HG02943 (cell line): ENCODE results near the gene ELF1.
"Not testable (repeated sequence)": the region's sequence is repeated elsewhere in the genome, so short reads cannot be mapped to it uniquely, and the experiment has no call there.

Experiments used
- ATAC-seq: cut with Tn5 transposase; IDR thresholded peaks from one replicate; pipeline ENCODE4 v1.9.1; 2021; ENCODE audit warnings: mild to moderate bottlenecking, low read depth, moderate library complexity; ENCODE audit not compliant: unreplicated experiment

ELF1 gene

GRCh38 chr13:40961214-40961613, 57.9 kb downstream of the ELF1 start:
- no peak for ATAC-seq

GRCh38 chr13:40960716-40961115, 58.4 kb downstream of the ELF1 start:
- no peak for ATAC-seq

GRCh38 chr13:40958655-40959054, 60.5 kb downstream of the ELF1 start:
- no peak for ATAC-seq

- no peak for ATAC-seq
Observed at GRCh38 chr13:40946485-40946884, 72.6 kb downstream of the ELF1 start.

- ATAC-seq = no peak
Observed at GRCh38 chr13:40943073-40943472, 76.0 kb downstream of the ELF1 start.

GRCh38 chr13:40941581-40941980, 77.5 kb downstream of the ELF1 start:
- ATAC-seq = no peak

- ATAC-seq = no peak
Observed at GRCh38 chr13:40940841-40941240, 78.3 kb downstream of the ELF1 start.

GRCh38 chr13:40933508-40934204, 85.5 kb downstream of the ELF1 start:
- no peak for ATAC-seq

- ATAC-seq = no peak
Observed at GRCh38 chr13:40932252-40932651, 86.9 kb downstream of the ELF1 start.

GRCh38 chr13:40931719-40932118, 87.4 kb downstream of the ELF1 start:
- ATAC-seq = no peak

GRCh38 chr13:40929883-40930282, 89.2 kb downstream of the ELF1 start:
- ATAC-seq = not testable (repeated sequence)

- ATAC-seq = no peak
Observed at GRCh38 chr13:40928980-40929379, 90.1 kb downstream of the ELF1 start.

GRCh38 chr13:40927929-40928328, 91.2 kb downstream of the ELF1 start:
- no peak for ATAC-seq

- no peak for ATAC-seq
Observed at GRCh38 chr13:40923867-40924266, 95.2 kb downstream of the ELF1 start.

- ATAC-seq = no peak
Observed at GRCh38 chr13:40922437-40923040, 96.6 kb downstream of the ELF1 start.

GRCh38 chr13:40920826-40921225, 98.3 kb downstream of the ELF1 start:
- ATAC-seq = no peak

- ATAC-seq = not testable (repeated sequence)
Observed at GRCh38 chr13:40919901-40920300, 99.2 kb downstream of the ELF1 start.

GRCh38 chr13:40916207-40916998, 102.7 kb downstream of the ELF1 start:
- ATAC-seq = no peak

GRCh38 chr13:40914863-40915262, 104.3 kb downstream of the ELF1 start:
- not testable (repeated sequence) for ATAC-seq

- ATAC-seq = no peak
Observed at GRCh38 chr13:40911341-40911740, 107.8 kb downstream of the ELF1 start.

GRCh38 chr13:40910324-40911050, 108.6 kb downstream of the ELF1 start:
- ATAC-seq = no peak
